OCI-LY3 (cell line): ENCODE measurements around the gene TRERF1.

Experiments used
- EZH2phosphoT487 ChIP-seq: fragments of 200-600 bp; shearing (Covaris generic); IDR thresholded peaks from 2 replicates; pipeline ENCODE4 v1.6.1; 2018; ENCODE audit warnings: antibody characterized with exemption, mixed run types, low read depth
- TF ChIP-seq, protein P1 (sequence below): fragments of 200-600, 300-600 bp; sonication (generic); IDR thresholded peaks from 2 replicates; pipeline ENCODE4 v1.5.1; 2014; ENCODE audit warnings: antibody characterized with exemption, low read length, low read depth

DNA sequence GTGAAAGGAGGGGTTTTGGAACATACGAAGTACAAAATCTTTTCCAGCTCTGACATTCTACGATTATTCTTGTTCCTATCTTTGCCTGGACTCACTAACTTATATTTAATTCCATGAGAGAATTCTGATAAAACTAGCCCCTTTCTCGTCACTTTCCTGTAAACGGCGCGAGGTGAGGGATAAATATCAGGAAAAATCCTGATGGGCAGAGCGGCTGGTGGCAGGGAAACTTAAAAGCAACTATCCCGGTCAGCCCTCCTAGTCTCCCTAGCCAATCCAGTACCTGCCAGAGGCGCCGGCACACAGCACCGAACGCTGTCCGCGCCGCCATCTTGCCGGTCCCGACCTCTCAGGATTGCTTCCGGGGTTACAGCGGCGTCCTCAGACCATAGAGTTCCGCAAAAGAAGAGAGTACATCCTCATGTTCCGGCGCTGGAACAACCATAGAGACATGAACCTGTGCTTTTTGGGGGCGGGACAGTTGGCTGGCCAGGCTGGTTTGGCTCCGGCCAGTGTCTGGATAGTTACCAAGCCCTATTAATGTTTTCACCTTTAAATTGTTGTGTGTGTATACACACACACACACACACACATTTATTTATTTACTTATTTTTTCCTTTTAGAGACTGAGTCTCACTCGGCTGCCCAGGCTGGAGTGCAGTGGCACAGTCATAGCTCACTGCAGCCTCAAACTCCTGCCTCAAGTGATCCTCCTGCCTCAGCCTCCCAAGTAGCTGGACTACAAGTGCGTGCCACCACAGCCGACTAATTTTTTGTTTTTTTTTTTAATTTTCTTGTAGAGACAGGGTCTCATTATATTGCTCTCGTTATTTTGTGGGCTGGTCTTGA is 234.0 kb downstream of the TRERF1 start, which contains the start of gene MRPS10:
- TF ChIP-seq, protein P1, sequence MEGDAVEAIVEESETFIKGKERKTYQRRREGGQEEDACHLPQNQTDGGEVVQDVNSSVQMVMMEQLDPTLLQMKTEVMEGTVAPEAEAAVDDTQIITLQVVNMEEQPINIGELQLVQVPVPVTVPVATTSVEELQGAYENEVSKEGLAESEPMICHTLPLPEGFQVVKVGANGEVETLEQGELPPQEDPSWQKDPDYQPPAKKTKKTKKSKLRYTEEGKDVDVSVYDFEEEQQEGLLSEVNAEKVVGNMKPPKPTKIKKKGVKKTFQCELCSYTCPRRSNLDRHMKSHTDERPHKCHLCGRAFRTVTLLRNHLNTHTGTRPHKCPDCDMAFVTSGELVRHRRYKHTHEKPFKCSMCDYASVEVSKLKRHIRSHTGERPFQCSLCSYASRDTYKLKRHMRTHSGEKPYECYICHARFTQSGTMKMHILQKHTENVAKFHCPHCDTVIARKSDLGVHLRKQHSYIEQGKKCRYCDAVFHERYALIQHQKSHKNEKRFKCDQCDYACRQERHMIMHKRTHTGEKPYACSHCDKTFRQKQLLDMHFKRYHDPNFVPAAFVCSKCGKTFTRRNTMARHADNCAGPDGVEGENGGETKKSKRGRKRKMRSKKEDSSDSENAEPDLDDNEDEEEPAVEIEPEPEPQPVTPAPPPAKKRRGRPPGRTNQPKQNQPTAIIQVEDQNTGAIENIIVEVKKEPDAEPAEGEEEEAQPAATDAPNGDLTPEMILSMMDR = no peak
- no peak for TF ChIP-seq EZH2phosphoT487
